CD4-positive, alpha-beta T cell treated with Interleukin-2 at 100 ng/mL for 4 hours (primary cell): ENCODE data around the gene SPATA33.
"Not testable (repeated sequence)": the region's sequence is repeated elsewhere in the genome, so short reads cannot be mapped to it uniquely, and the experiment has no call there.

Source experiments
- DNase-seq: peaks from one replicate; pipeline ENCODE4 v3.0.0-alpha.2; 2020; ENCODE audit warnings: low spot score

Gene SPATA33

DNA sequence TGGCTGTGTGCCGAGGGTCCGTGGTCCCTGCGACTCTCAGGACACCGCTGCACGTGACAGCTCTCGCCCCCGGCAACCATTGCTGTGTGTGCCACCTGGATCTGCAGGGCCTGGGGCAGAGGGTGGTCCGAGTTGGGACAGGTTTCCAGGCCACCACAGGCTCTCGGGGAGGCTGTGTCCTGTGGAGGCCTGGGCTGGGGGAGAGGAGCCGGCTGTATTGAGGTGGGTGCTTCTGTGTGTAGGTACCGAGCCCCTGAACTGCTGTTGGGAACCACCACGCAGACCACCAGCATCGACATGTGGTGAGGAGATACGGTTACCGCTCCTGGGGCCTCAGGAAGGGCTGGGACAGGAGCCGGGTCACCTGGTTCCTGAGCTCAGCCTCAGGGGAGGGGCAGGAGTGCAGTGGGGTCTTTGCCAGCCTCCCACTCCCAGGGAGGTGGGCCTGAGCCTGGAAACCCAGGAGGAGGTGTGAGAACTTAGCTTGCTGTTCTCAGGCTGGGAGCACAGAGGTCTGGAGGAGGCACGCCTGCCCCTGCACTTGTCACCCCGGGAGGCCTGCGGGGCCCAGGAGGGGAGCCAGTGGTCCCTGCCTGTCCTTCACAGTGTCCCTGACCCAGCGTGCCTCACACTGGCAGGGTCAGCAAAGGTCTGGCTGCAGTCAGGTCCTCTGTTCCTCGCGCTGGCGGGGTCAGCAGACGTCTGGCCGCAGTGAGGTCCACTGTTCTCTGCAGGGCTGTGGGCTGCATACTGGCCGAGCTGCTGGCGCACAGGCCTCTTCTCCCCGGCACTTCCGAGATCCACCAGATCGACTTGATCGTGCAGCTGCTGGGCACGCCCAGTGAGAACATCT, 36.5 kb downstream of the SPATA33 start:
- no peak for DNase-seq

DNA sequence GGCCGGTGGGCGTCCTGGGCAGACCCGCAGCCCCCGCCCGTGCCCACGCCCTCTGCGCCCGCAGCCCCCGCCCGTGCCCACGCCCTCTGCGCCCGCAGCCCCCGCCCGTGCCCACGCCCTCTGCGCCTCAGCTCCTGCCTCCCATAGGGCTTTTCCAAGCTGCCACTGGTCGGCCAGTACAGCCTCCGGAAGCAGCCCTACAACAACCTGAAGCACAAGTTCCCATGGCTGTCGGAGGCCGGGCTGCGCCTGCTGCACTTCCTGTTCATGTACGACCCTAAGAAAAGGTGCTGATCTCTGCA, 37.1 kb downstream of the SPATA33 start:
- not testable (repeated sequence) for DNase-seq

DNA sequence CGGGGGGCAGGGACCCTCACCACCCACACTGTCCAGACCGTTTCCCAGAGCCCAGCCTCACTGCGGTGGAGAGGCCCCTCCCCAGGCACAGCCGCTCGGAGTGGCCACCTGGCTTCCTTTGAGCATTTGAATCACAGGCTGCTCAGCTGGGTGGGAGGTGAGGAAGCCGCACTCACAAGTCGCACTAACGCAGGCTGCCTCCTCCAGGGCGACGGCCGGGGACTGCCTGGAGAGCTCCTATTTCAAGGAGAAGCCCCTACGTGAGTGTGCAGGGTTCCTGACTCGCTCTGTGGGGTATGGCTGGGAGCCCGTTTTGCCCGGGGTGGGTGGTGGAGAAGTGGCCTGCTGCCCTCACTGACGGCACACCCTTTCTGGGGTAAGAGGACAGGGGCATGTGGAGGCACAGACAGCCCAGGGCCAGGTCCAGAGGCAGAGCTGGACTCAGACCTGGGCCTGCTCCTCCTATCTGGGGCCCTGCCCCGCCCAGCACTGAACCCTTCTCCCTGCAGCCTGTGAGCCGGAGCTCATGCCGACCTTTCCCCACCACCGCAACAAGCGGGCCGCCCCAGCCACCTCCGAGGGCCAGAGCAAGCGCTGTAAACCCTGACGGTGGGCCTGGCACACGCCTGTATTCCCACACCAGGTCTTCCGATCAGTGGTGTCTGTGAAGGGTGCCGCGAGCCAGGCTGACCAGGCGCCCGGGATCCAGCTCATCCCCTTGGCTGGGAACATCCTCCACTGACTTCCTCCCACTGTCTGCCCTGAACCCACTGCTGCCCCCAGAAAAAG, 37.6 kb downstream of the SPATA33 start:
- no peak for DNase-seq

DNA sequence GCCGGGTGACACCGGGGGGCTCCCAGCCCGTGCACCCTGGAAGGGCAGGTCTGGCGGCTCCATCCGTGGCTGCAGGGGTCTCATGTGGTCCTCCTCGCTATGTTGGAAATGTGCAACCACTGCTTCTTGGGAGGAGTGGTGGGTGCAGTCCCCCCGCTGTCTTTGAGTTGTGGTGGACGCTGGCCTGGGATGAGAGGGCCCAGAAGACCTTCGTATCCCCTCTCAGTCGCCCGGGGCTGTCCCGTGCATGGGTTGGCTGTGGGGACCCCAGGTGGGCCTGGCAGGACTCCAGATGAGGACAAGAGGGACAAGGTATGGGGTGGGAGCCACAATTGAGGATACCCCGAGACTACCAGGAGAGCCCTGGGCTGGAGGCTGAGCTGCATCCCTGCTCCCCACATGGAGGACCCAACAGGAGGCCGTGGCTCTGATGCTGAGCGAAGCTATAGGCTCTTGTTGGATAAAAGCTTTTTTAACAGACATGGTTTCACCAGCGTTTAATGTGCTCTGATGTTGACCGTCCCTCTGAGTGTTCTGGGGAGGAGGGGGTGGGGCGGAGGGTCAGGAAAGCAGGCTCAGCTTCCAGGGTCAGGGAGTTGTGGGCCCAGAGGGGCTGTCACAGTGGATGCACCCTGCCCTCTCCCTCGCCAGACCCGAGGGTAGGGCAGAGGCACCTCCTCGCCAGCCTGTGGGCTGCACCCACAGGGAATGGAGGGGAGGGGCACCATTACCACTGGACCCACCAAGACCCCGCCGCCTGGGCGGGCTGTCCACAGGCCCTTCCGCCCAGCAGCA, 38.4 kb downstream of the SPATA33 start:
- DNase-seq, result no peak

DNA sequence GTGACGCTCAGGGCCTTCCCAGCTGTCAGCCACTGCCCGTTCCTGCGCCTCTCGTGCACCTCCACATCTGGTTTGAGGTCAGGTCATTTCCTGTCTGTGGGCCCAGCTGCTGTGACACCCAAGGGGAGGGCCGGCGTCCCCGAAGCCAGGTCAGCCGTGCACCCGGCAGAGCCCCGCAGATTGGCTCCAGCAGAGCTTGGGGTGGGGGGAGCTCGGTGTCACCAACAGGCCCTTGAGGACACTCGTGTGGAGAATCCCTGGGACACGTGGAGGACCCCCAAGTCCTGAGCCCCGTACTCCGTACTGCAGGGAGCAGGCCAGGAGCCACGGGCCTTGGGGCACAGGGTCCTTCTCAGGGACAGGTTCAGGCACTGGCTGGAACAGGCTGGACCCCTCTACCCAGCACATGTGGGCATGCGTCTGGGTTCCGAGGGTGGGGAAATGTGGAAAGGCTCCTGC, 39.1 kb downstream of the SPATA33 start:
- DNase-seq, result peak; percentile 28

DNA sequence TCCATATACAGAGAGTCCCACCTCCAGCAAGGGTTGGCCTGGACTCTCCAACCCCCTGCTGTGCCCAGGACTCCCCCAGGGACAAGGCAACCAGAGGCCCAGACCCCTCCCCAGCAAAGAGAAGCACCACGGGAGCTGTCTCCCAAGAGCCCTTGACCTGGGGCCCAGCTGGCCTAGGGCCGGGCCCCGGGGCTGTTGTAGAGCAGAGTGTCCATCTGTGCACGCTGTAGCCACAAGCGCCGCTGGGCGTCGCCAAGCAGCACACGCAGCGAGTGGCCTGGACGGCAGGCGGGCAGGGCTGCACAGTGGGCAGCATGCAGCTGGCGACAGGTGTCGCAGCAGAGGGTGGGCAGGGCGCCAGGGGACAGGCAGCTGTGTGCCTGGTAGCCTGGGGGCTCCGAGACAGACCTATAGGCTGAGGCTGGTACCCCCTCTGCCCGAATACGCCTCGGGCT, 39.6 kb downstream of the SPATA33 start:
- no peak for DNase-seq

DNA sequence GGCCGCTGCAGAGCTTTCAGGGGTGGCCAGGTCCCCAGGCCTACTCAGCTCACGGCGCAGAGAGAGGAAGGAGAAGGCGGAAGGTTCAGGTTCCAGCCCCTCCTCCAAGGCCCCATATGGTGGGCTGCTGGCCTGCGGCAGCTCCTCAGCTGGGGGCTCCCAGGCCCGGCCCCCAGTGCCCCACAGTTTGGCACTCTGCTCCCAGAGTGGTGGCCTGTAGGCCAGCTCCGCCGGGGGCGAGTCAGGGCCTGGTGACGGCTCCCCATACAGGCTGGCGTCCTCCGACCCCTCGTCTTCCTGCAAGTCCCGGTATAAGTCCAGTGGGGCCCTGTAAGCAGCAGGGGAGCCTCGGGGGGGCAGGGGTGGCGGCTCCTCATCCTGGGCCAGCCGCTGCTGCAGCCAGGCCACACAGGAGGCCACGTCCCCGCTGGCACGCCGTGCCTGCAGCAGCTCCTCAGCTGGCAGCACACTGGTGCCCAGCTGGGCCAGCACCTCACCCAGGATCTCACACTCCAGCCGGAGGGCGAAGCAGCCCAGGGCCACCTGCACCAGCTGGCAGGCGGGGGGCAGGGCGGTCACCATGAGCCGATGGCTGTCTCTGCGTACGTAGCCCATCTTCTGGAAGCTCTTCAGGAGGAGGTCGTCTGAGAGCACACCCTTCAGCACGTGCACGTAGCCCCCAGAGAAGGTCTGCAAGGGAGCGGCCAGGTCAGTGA, 40.1 kb downstream of the SPATA33 start:
- no peak for DNase-seq

DNA sequence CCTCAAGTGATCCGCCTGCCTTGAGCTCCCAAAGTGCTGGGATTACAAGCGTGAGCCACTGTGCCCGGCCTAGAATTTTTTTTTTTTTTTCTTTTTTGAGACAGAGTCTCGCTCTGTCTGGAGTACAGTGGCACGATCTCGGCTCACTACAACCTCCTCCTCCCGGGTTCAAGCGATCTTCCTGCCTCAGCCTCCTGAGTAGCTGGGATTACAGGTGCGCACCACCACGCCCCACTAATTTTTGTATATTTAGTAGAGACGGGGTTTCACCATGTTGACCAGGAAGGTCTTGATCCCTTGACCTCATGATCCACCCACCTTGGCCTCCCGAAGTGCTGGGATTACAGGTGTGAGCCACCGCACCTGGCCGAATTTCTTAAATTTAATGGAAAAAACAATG, 41.1 kb downstream of the SPATA33 start:
- DNase-seq, result not testable (repeated sequence)

DNA sequence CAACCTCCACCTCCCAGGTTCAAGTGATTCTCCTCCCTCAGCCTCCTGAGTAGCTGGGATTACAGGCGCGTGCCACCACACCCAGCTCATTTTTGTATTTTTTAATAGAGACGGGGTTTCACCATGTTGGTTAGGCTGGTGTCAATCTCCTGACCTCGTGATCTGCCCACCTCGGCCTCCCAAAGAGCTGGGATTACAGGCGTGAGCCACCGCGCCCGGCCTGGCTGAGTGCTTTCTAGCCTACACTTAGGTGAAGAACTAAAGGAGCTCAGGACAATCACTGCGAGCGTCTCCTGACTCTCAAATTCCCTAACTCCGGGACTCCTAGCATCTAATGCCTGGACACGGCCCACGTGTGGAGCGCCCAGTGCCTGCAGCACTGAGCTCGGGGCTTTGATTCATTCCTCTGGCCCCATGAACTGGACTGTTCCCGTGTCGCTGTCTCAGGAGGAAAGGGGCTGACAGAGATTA, 42.0 kb downstream of the SPATA33 start:
- DNase-seq, result not testable (repeated sequence)

DNA sequence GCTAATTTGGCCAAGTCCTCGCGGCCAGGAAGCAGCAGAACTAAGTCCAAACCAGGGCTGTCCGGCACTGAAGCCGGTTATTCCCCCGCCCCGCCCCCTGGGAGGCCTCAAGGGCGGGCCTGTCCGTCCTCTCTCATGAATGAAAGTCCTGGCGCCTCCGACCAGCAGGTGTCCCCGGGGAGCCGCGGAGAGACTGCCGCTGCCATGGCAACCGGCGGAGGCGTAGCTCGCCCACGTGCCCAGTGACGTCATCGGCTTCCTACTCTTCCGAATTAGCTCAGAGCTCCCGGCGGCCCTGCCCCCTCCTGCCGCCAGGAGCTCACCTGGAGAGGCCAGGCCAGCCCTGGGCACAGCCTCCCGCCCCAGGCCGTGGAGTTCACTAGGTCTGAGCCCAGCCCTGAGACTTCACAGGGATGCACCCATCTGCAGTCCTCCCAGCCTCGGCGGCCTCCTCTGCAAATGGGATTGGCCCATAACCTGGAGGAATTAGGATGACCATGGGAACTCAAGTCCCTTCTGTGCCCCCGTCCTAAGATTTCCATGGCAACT, 42.5 kb downstream of the SPATA33 start:
- peak; percentile 95 for DNase-seq

DNA sequence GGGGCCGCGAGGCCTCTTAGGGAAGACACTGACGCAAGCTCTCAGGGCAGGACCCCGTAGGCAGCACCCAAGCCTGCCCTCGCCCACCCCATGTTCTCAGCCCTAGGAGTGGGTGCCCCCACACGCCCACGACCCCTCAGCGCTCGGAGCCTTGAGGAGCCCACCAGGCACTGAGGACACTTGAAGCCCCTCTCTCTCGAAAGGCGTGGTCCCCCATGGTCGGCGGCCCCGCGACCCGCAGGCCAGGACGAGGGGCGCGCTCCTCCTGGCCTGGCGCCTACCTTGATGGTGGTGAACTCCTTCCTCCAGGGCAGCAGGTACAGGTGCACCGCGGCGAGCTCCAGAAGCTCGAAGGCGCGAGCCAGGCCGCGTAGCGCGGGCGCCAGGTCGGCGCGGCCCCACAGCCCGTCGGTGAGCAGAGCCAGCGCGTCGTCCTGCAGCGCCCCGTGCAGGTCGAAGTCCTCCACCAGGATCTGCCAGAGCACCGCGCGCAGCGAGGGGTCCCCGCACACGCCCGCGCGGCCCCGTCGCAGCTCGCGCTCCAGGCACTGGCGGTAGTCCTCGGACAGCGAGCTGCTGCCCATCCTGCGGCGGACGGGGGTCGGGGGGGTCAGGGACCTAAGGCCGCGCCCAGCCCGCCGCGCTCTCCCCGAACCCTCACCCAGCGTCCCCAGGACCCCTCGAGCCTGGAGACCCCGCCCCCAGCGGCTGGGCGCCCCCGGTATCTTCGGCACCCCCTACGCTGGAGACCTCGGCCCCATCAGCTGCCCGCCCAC, 43.2 kb downstream of the SPATA33 start:
- DNase-seq, result peak; percentile 53

DNA sequence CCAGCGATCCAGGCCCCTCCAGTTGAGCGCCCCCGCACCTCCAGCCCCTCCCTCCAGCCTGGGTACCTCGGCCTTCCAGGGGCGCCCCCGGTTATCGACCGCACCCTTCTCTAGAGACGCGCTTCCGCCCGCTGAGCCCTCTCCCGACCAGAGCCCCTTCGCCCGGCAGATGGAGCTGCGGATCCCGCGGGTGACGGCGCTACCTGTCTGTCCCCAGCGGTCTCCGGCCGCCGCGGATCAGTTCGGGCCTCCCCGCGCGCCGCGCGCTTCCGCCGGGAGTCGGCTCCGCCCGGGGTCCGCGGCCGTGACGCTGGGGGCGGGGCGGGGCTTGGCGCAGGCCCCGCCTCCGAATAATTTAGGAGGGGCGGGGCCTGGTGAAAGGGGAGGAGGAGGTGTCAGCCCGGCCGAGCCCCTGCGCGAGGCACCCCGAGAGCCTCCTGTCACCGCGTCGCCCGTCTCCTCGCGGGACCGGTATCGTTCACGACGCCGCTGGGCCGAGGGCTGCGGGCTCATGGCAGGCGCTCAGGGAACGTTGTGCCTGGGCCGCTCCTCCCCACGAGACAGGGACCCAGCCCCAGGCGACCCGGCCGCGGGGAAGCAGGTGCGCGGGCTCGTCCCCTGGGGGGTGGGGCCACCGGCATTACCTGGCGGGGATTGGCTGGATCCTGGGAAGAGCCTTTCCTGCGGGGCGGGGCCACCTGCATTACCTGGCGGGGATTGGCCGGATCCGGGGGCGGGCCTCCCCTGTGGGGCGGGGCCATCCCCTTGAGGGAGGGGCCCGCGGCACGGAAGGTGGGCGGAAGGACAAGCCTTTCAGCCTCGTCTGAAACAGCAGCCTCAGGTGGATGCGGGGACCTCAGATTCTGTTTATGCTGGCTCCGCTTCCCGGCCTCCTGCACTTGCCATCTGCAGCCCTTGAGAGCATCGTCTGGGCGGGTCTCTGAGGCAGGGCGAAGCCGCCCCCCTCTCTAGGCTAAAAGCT, 44.1 kb downstream of the SPATA33 start, which contains the start of gene SPATA2L:
Gene SPATA2L, minus strand, starts transcription at position 281 of the 982 bp plus-strand sequence. CDS start 473 bp downstream, outside the sequence.
- DNase-seq, result peak; percentile 97

DNA sequence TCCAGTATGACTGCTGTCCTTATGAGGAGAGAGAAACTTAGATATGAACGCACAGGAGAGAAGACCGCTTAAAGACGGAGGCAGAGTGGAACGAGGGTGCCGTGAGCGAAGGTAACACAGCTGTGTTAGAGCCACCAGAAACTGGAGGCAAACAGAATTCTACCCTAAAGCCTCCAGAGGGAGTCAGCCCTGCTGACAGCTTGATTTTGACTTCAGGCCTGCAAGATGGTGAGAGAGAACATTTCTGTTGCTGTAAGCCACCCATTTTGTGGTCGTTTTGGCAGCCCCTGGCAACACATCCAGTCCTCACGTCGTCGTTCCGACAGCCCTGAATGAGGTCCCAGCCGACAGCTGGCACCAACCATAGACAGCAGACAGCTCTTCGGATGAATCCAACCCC, 46.6 kb downstream of the SPATA33 start:
- DNase-seq, result no peak

DNA sequence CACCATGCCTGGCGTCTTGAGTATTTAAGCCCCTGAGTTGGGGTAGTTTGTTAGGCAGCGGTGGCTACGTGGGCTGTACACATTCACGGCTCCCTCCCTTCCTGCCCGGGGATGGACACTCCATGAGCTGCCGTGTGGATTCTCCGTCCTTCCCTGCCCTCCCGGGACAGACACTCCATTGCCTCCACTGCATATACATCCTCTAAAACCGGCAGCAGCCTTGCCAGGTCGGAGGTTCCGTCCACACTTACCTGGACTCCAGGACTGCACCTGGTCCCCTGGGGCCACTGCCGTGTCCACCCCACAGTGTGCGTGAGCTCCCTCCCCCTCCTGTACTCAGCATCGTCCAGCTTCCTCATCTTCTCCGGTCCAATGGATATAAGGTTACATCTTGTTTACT, 47.4 kb downstream of the SPATA33 start:
- DNase-seq, result no peak

DNA sequence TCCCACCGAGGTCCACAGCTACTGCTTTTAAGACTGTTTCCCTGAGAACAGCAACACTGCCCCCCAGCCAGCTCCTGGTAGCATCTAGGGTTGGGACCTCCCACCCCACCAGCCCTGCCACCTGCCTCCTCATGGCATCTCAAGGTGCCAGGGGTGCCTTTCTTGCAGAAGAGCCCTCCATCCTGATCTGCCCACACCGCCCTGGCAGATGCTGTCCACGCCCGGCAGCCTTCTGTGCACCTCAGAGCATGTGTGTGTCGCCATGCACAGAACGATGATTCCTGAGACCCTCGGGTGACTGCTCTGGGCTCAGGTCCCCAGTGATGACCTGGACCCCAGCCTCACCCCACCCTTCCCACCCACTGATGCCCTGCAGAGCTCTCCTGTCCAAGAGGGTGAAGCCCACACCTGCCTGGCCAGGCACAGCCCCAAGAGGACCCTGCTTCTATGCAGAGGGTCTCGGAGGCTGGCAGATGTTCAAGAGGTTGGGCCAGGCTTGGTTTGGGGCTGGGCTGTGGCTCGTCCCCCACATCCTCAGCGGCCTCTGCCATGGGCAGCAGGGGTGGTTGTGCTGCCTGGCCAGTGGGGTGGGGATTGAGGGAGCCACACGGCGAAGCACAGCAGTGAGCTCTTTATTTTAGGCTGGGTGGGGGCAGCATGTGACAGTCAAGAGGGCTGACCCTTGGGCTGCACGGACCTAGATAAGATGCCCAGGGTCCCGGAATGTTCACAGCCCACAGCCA, 49.1 kb downstream of the SPATA33 start:
- DNase-seq, result no peak

DNA sequence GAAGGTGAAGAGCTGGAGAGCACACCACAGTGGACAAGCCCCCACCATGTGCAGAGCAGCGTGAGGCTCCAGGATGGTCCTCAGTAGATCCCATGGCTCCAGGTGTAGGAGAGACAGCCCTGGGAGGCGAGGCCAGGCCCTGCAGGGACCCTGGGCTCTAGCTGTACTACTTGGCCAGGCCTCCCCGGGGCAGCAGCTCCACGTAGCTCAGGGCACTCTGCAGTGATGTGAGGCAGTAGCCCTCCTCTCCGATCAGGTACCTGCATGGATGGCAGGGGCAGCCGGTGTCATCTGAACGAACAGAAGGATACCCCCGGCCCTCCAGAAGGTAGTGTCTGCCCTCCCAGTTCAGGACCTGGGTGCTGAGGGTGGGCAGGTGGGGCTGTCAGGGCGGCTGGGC, 50.1 kb downstream of the SPATA33 start:
- no peak for DNase-seq

DNA sequence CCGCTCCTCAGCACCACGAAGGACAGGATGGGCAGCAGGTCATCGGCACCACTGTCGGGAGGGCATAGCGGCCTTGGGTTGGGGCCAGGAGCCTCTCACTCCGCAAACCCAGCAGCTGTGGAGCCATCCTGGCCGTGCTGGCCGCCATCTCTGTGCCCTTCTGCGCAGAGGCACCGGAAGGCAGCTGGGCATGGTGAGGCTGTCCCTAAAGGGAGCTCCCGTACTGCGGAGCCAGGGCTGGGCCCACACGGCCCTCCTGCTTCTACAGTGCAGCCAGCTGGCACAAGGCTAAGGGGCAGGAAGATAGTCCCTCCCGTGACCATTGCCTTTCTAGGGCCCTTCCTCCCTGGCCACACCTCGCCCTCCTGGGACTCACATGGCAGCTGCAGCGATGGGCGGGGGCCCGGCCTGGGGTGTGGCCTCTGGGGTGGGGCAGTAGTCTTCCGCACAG, 50.9 kb downstream of the SPATA33 start:
- DNase-seq, result no peak

DNA sequence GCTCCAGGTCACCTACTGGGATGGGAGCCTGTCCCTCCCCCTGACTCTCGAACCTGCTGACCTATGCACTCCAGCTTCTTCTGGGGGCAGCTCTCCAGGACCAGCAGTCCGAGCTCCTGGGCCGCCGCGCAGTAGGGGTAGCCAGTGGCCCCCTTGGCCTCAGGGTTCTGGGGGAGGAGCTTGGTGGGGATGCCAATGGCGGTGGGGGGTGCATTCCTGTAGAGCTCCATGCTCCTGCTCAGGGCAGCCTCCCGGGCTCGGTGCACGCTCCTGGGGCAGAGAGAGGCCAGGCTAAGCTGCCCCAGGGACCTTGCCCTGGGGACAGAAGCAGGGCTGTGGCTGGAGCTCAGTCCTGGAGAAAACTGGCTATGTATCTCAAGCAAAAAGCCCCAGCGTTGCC, 51.5 kb downstream of the SPATA33 start:
- no peak for DNase-seq
